HG02623 (cell line): Measurements from ENCODE around the gene DSCAM.

ENCODE experiments used
- ATAC-seq: cut with Tn5 transposase; IDR thresholded peaks from one replicate; pipeline ENCODE4 v1.9.1; 2021; ENCODE audit warnings: moderate library complexity; ENCODE audit not compliant: unreplicated experiment

The DSCAM gene

DNA sequence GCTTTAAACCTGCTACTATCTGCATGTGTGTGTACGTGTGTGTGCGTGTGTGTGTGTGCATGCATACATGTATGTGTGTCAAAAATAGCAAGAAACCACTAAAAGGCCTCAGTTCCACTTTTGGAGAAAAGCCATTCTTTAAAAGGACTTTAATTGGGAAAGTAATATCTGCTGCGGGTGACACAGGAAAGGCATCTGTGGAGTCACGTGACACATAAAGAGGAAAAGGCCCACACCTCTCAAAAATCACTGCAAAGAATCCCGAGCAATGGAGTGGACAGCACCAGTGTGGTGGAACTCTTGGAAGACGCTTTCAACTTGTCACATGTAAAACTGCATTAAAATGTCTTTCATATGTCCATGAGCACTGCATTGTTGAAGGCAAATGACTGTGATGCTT, 63.6 kb downstream of the DSCAM start:
- ATAC-seq = no peak

DNA sequence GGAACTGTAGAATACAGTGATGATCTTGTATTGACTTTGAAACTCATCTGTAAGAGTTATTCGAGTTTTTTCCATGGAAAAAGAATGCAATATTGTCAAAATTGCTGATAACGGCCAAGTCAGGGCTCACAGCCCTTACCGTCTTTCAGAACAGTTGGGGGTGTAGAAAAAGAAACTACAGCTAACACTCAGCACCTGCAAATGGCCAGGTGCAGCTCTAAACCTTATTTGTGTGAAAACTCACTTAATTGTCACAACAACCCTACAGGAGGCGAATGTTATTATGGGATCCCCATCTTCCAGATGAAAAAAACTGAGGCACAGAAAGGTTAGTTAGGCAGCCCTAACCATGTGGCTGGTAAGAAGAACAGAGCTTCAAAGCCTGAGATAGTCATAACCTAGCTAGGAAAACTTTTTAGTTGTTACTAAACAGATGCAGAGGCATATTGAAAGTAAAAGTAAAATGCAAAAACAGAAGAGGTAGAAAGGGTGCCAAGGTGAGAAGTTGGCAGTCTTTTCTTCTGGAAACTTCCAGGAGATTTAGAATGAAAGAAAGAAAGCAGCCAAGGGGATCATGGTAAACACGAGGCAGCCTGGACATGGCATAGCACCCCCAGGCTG, 76.4 kb downstream of the DSCAM start:
- no peak for ATAC-seq

DNA sequence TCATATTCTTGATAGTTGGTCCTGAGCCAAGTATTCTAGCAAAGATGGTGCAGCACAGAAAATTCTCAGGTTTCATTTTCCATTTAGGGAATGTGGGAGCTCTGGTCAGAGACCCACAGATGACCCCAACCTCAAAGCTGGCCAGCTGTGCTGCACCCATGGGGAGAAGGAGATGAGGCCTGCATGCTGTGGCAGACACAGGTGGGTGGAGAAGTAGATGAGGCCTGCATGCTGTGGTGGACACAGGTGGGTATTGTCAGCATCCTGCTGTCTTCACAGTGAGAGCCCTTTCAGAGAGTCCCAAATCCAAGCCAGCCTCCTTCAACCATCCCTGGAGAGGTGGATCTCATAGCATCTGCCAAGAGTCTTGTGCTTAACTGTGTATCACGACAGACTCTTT, 77.7 kb downstream of the DSCAM start:
- ATAC-seq = no peak

- no peak for ATAC-seq
Observed at GRCh38 chr21:40768056-40768455, 78.9 kb downstream of the DSCAM start.

DNA sequence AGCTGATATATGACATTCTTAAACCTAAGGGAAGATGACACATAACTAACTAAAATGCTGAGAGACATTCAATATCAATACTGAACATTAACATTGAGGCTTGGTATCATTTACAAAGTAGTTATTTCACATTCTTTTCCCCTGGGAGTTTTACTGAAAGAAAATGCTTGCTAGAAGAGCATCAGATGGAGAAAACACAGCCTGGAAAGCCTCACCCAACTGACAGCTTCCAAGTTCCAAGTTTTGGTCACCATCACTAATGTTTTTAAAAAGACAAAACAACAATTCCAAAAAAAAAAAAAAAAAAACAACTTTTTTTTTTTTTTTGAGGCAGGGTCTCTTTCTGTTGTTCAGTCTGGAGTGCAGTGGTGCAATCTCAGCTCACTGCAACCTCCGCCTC, 80.6 kb downstream of the DSCAM start:
- ATAC-seq = no peak

DNA sequence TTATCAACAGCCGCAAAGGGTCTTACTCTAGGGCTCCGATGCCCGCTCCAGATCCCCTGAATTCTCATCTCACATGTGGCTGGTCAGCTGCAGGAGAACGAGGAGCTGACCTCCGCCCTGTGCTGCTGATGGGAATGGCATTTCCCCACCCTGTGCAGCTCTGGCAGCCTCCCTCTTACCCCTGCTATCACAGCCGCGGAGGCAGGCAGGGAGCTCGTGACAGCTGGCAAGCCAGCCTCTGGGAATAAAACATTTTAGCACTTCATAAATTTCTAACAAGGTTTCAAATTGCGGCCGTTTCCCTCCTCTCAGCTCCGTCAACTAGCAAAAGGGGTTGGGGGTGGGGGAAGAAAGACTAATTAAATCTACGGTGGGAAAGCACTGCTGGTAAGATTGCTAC, 81.1 kb downstream of the DSCAM start:
- ATAC-seq = no peak

GRCh38 chr21:40760821-40761220, 86.1 kb downstream of the DSCAM start:
- no peak for ATAC-seq

DNA sequence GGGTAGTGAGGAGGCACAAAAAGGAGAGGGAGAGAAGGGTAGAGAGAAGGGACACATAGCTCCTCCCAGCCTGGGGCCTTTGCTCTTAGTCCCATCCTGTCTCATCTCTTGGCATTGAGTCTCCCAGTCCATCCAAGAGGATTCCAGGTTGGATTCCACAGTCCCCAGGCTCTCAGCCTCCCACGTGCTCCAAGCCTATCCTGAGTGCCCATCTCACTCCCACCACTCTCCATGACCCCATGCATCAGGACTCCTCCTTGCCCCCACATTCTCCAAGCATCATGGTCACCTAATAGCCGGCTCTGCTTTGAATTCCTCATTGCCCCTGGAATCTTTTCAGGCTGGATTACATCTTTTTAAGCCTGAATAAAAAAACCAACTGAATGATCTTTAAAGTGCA, 87.9 kb downstream of the DSCAM start:
- no peak for ATAC-seq

GRCh38 chr21:40757366-40757765, 89.6 kb downstream of the DSCAM start:
- no peak for ATAC-seq

DNA sequence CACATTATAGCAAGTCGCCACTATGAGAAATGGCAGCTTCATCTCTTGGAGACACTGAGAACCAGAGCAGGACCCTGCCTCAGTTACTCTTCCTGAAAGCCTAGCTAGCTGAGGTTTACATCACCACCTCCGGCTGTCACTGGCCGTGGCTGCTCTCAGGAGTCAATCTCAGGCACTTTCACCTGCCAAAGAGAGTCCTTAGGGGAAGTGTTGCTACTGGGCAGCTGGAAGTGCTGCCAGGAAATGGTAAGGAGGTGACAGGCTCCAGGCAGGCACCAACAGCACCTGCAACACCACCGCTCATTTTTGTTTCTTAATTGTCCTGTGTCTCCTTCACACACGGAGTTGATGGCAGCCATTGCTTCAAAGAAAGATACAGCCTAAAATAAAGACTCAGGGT, 92.5 kb downstream of the DSCAM start:
- ATAC-seq = no peak

- no peak for ATAC-seq
Observed at GRCh38 chr21:40753756-40754155, 93.2 kb downstream of the DSCAM start.

DNA sequence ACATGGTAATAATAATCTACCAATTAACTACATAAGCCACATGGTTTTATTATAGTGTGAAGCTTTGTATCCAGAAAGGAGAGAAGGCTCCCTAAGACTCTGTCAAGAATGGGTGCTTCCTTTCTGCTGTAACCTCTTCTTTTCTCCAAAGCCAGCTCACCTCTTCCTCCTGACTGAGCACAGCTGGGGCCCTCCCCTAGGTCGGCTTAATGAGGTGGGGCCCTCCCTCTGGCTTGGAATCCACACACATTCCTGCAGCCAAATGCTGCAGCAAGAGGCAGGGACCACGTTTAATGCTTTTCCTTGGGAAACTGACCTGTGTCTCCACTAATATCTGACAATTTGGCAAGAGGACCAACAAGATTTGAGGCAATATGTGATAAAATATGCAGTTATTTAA, 94.8 kb downstream of the DSCAM start:
- ATAC-seq = no peak

GRCh38 chr21:40751221-40751620, 95.7 kb downstream of the DSCAM start:
- no peak for ATAC-seq

DNA sequence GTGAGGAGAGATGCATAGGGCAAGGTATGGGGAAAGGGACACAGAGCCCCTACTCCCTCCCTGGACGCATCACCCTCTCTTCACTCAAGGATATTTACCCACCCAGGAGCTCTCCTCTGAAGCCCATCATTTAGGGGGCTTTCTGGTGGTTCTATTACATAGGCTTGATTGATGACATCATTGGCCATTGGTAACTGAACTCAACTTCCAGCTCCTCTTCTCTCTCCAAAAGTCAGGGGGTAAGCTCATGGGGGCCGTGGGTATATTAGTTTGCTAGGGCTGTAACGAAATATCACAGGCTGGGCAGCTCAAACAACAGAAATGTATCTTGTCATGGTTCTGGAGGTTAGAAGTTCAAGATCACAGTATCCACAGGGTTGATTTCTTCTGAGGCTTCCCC, 110.8 kb downstream of the DSCAM start:
- ATAC-seq = no peak

DNA sequence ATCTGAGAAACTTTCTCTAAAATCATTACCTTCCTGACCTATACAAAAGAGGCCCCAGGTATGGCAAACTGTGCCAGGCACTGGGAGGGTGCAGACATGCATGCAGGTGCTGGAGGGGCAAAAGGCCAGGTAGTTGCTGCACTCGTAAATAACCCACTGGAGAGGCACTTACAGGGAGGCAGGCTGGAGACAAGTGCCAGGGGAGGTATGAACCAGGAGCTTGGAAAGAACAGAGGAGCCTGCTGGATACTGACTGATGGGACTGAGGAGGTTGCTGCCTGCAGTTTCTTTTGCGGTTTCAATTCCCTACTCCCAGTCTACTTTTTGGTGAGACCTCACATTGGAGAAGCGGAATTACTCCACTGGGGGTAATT, 113.9 kb downstream of the DSCAM start:
- no peak for ATAC-seq

GRCh38 chr21:40732253-40733023, 114.5 kb downstream of the DSCAM start:
- no peak for ATAC-seq

DNA sequence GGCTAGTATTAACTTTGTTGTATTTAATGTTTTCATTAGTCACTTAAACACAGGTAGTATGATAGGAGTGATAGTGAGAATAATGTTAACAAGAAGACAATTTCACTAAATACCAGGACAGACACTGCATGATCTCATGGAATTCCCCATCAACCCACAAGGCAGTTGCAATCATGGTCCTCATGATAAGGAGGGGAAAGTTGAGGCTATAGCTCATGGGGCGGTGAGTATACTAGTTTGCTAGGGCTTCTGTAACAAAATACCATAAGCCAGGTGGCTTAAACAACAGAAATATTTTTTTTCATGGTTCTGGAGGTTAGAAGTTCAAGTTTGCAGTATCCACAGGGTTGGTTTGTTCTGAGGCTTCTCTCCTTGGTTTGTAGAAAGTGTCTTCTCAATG, 115.8 kb downstream of the DSCAM start:
- ATAC-seq = no peak

- ATAC-seq = no peak
Observed at GRCh38 chr21:40730426-40730800, 116.5 kb downstream of the DSCAM start.

DNA sequence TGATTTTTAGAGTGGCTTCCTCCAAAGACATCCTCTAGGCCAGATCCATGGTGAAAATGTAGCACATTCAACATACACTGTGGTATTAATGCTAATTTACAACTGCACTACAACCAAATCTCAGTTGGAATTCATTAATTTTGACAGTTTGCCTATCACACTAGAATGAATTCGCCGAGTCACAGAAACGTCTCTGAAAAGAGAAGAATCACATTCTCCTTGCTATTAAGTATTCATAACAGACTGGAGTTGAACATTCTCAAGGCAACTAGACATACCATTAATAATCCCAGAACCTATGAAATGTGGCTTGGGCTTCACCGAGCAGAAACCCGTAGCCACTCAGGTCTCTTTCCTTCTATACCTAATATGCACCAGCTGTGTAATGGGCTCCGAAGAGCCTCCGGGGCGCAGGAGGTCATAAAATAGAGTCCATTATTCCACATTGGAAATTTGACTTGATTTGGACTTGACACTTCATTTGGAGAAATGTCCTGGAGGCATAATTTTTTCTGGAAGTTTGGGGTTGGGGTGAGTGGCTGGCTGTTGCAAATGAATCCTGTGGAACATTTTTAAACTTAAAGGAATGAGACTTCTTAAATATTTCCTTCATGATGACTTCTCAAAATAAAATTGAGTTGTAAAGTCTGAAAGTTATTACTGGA, 117.1 kb downstream of the DSCAM start:
- ATAC-seq = no peak

- no peak for ATAC-seq
Observed at GRCh38 chr21:40723966-40724365, 123.0 kb downstream of the DSCAM start.

- no peak for ATAC-seq
Observed at GRCh38 chr21:40723317-40723716, 123.6 kb downstream of the DSCAM start.

DNA sequence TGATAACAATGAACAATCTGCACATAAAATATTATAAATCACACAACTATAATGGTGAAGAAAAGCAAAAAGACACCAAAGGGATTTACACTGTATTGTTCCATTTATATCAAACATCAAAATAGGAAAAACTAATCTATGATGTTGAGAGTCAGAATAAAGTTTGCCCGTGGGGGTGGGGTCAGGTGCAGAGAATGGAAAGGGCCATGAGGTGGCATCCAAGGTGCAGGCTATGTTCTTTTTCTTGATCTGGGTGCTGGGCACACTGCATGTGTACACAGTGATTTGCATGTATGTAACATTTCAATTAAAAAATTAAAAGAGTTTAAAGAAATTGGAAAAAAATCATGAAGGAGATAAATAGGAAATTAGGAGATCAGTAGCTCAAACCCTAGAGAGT, 127.3 kb downstream of the DSCAM start:
- no peak for ATAC-seq
